Stimulated activated CD4-positive, alpha-beta T cell treated with anti-CD3 and anti-CD28 coated beads, Interleukin-15, amount 100 ng/mL, for 24 hours (primary cell): Measurements from ENCODE around the gene RD3L.

Experiments used
- DNase-seq: peaks from one replicate; pipeline ENCODE4 v3.0.0-alpha.2; 2020

Gene RD3L

GRCh38 chr14:103892247-103892646 lies 50.1 kb downstream of the RD3L start:
- DNase-seq, result no peak

- DNase-seq, result no peak
These were observed 50.6 kb downstream of the RD3L start for GRCh38 chr14:103891667-103892215.

GRCh38 chr14:103890821-103891666 lies 51.3 kb downstream of the RD3L start:
- DNase-seq, result no peak
